Germinal center (tissue), 1 donor: Measurements from ENCODE around the gene GORAB.

Experiments
- DNase-seq: peaks from one replicate; pipeline ENCODE4 v3.0.0; 2012; ENCODE audit warnings: mixed read lengths, low spot score

The GORAB gene

GRCh38 chr1:170538687-170539086, 6.7 kb downstream of the GORAB start:
- no peak for DNase-seq

- DNase-seq = no peak
These were observed 7.2 kb downstream of the GORAB start for GRCh38 chr1:170539154-170539553.

- DNase-seq = no peak
These were observed 12.7 kb downstream of the GORAB start for GRCh38 chr1:170544624-170545023.

DNA sequence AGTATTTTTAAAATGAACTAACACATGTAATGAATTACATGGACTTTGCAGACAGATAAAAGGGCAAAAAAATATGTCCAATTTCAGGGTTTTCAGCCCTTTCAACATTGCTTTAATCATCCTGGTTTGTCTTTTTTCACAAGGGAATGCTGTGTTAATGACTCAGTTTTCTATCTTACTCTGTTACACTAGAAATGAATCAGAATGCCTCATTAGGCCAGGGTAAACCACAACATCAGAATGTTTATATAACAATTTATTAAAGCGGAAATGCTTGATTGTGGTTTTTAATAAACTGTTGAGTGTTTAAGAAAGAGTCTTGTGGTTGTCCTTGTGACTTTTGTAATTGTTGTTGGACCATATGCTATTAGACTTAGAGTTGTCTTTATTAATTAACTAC, 13.5 kb downstream of the GORAB start:
- DNase-seq = no peak

GRCh38 chr1:170547255-170547654, 15.3 kb downstream of the GORAB start:
- DNase-seq = no peak

DNA sequence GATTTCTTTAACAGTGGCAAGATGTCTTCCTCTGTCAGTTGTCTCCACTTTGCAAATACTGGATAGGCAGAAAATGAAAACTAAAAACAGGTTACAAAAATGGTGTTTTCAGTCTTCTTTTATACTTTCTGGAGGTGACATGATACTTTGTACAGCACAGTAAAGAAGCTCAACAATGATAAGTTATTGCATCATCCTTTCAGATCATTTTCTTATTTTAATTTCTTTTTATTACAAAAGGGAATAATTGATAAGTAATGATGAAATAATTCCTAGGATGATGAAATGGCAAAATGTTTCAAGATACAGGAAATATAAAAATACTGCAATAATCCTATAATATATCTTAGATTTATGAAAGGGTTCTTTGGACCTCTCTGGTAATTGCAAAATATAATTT, 16.5 kb downstream of the GORAB start:
- no peak for DNase-seq

- DNase-seq = no peak
These were observed 23.4 kb downstream of the GORAB start for GRCh38 chr1:170555370-170555769.

- DNase-seq = no peak
These were observed 25.0 kb downstream of the GORAB start for GRCh38 chr1:170556917-170557316.

- no peak for DNase-seq
These were observed 26.8 kb downstream of the GORAB start for GRCh38 chr1:170558731-170559130.

DNA sequence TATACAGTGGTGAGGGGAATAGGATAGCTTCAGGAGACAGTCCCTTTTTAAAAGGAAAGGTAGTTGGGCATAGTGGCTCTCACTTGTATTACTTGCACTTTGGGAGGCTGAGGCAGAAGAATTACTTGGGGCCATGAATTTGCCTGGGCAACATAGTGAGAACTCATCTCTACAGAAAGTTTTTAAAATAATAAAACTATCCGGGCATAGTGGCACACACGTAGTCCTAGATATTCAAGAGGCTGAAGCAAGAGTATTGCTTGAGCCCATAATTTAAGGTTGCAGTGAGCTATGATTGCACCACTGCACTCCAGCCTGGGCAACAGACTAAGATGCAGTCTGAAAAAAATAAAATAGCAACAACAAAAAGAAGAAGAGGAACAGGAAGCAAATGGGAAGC, 27.2 kb downstream of the GORAB start:
- DNase-seq = no peak

DNA sequence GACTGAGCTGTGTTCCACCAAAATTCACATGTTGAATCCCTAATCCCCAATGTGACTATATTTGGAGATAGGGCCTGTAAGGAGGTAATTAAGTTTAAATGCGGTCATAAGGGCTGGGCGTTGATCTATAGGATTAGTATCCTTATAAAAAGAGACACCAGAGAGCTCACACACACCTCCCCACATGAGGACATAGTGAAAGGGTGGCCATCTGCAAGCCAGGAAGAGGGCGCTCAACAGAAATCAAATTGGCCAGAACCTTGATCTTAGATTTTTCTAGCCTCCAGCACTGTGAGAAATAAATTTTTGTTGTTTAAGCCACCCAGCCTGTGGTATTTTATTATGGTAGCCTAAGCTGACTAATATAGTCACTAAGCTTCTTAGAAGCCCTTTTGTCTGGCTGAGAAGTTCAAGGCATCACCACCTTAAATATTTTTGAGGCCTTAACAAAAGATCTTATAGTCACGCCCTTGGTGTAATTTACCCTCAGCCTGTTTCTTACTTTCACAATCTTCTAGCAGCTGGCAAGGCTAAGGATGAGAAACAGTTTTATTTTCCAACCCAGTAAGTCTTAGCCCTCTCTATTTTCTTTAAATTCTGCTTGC, 28.8 kb downstream of the GORAB start:
- DNase-seq = no peak

DNA sequence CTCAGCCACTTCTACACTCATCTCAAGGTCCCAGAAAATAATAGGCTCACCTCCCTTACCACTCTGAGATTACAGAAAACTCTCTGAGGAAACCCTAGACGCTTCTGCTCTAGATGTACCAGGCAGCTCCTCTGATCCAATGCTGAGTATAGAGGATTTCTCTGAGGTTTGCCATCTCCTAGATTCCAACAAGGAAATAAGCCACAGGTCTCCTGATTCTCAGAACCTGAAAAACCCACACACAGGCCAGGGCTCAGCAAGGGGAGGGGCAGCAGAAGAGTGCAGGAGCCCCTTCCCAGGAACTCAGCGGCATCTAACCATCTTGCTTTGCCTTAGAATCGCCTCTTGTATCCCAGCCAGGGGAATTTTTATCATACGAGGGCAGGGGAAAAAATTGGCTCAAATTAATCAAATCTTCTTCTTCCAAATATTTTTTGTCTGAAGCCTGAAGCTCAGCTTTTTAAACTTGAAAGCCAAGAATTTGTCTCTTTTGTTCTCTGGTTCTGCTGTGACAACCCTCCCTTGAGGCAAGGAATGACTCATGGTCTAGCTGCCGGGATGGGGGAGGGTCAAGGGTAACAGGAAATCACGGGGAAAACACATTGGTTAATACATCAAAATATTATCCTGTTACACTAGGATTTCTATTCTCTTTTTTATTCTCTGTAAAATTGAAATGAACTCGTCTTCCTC, 30.8 kb downstream of the GORAB start:
- no peak for DNase-seq

GRCh38 chr1:170567214-170567613, 35.2 kb downstream of the GORAB start:
- DNase-seq = no peak

GRCh38 chr1:170568197-170568596, 36.2 kb downstream of the GORAB start:
- DNase-seq = no peak

DNA sequence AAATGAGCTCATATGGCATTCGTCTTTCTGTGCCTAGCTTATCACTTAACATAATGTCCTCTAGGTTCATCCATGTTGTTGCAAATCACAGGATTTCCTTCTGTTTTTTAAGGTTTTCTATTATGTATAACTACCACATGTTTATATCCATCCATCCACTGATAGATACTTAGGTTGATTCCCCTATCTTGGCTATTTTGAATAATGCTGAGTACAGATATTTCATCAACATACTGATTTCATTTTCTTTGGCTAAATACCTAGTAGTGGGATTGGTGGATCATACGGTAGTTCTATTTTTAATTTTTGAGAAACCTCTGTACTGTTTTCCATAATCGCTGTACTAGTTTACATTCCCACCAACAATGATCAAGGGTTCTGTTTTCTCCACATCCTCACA, 45.0 kb downstream of the GORAB start:
- DNase-seq = no peak

DNA sequence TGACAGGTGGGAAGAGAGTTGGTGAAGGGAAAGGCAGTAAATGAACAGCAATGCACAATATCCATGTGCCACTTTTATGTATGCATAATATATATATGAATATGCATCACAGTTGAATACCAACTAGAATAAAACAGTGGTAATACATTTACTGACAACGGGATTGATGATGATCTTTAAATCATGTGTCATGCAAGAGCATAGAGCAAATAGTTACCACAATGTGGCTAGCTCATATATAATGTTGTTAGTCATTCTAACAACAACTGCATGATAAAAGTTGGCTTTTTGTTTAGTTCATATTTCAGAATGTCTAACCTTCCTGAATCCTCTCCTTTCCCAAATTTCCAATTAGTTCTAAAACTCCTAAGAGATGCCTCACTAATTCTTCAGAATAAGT, 46.4 kb downstream of the GORAB start:
- no peak for DNase-seq

GRCh38 chr1:170580636-170581440, 48.9 kb downstream of the GORAB start:
- DNase-seq = no peak

DNA sequence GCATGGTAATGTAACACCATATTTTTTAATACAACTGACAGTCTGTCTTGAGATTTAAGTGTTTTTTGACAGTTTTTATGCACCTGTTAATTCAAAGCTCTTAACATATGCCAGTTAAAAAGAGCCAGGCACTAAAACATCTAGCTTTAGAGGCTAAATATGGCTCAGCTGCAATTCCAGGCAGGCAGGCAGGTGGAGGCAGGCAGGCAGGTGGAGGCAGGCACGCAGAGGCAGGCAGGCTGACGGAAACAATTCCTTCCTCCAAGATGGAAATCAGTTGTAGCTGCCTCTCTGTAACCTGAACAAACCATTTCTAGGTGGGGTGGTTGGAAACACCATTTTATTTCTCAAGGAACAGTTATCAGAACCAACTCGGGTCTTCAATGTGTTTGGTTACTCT, 51.2 kb downstream of the GORAB start:
- no peak for DNase-seq

DNA sequence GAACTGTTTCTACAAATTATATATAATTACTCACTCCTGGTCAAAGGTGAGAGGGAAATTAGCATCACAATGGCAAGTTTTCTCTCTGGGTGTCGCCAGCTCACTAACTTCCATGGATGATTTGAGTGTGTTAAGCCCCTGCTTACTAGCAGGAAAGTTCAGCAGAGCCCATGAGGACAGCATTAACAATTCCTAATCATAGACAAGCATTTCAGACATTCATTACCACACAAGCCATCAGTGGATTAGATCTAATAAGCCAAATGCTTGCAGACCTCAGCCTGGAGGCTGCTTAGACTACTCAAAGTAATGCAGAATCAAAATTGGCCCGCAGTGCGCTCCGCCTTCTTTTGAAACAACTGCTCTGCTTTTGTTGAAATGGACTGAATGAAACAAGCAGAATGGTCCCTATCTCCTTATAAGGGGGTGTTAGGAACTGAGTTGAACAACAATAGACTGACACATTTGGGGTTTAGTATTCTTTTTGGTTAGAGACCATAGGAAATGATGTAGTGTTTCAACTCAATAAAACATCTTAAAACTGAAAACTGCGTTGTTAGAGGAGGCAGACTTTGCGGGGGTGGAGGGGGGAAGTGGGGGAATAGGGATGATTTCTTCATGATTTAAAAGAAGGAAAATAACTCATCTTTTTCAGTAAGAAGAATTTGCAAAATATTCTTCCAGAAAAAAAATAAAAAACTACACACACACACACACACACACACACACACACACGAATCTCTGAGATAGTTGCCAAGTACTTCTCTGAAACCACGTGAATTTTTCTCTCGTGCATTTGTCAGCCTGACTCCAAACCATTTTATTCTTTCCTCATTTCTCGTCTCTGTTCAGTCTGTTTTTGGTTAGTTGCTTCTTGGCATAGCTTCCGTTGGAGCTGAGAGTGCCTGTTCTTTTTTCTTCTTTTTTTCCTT, 54.6 kb downstream of the GORAB start:
- no peak for DNase-seq

GRCh38 chr1:170587253-170587593, 55.3 kb downstream of the GORAB start:
- no peak for DNase-seq

GRCh38 chr1:170590921-170591705, 59.1 kb downstream of the GORAB start:
- no peak for DNase-seq
